Measurements from ENCODE around the gene PPP1R15A. TPM values are rescaled to one million over a fixed set of nuclear protein-coding genes. Genes with fewer than 3 reads are reported as not detected.
"Not testable (repeated sequence)": the region's sequence is repeated elsewhere in the genome, so short reads cannot be mapped to it uniquely, and the experiment has no call there.

PPP1R15A gene
- polyA plus RNA-seq, 1 experiment = 43.0 TPM

- no peaks in the 10 kb centered on the region for H3K27me3 ChIP-seq (ENCODE audit: control insufficient read depth, insufficient read depth, low read length)
- TF ChIP-seq CTCF (IDR thresholded peaks at IDR 0.05; ENCODE audit: insufficient read depth, low read depth, low read length) = no peak
- POLR2A ChIA-PET = no interaction called here
- CTCF ChIA-PET = interaction anchor here (0.6 to 10.7 kb wide), 7 partner anchors 11 to 170 kb away, joined by 3 to 195 read pairs (median 3); no protein-coding TSS in a partner anchor
- H3K4me3 ChIP-seq (ENCODE audit: low read depth, low read length) = no peak overlapping the region
- peaks cover 10% of the 10 kb centered on the region for H3K36me3 ChIP-seq (ENCODE audit: control insufficient read depth, insufficient read depth, low read length)
- no peak for DNase-seq (ENCODE audit: low read depth)
Observed at GRCh38 chr19:48845384-48845783, 26.8 kb upstream of the PPP1R15A start.

- POLR2A ChIA-PET; H3K36me3 ChIP-seq (ENCODE audit: control insufficient read depth, insufficient read depth, low read length); H3K4me3 ChIP-seq (ENCODE audit: low read depth, low read length); H3K27me3 ChIP-seq (ENCODE audit: control insufficient read depth, insufficient read depth, low read length); DNase-seq (ENCODE audit: low read depth): not testable (repeated sequence)
- CTCF ChIA-PET = interaction anchor here (0.6 to 10.7 kb wide), 7 partner anchors 10 to 64 kb away, joined by 3 to 195 read pairs (median 3); partner anchors contain the start of gene HSD17B14
Observed at GRCh38 chr19:48846659-48847058, 25.6 kb upstream of the PPP1R15A start.

GRCh38 chr19:48852292-48852691 lies 19.9 kb upstream of the PPP1R15A start:
- CTCF ChIA-PET = interaction anchor here (1.0 to 2.6 kb wide), 5 partner anchors 10 to 116 kb away, joined by 4 to 18 read pairs (median 4); partner anchors contain the start of gene HSD17B14
- H3K36me3 ChIP-seq (ENCODE audit: control insufficient read depth, insufficient read depth, low read length) = peaks cover 8% of the 10 kb centered on the region

GRCh38 chr19:48853483-48853882 lies 18.7 kb upstream of the PPP1R15A start:
- H3K36me3 ChIP-seq (ENCODE audit: control insufficient read depth, insufficient read depth, low read length) = peaks cover 7% of the 10 kb centered on the region
- no peak for DNase-seq (ENCODE audit: low read depth)
- ChIA-PET POLR2A (no interaction called here), CTCF (interaction anchor here (0.9 to 4.4 kb wide), 5 partner anchors 11 to 65 kb away, joined by 3 to 19 read pairs (median 4); partner anchors contain the start of gene HSD17B14)
- H3K27me3 ChIP-seq (ENCODE audit: control insufficient read depth, insufficient read depth, low read length) = no peaks in the 10 kb centered on the region
- no peak for TF ChIP-seq CTCF (IDR thresholded peaks at IDR 0.05; ENCODE audit: insufficient read depth, low read depth, low read length)
- H3K4me3 ChIP-seq (ENCODE audit: low read depth, low read length) = no peak overlapping the region

More at GRCh38 chr19:48852292-48852691, 19.9 kb upstream of the PPP1R15A start:
- Histone ChIP-seq H3K4me3 (ENCODE audit: low read depth, low read length) (no peak overlapping the region), H3K27me3 (ENCODE audit: control insufficient read depth, insufficient read depth, low read length) (no peaks in the 10 kb centered on the region)
- no peak for TF ChIP-seq CTCF (IDR thresholded peaks at IDR 0.05; ENCODE audit: insufficient read depth, low read depth, low read length)
- no peak for DNase-seq (ENCODE audit: low read depth)
- POLR2A ChIA-PET = no interaction called here

- ChIA-PET CTCF (interaction anchor here (0.9 to 4.4 kb wide), 4 partner anchors 12 to 66 kb away, joined by 3 to 19 read pairs (median 8); no protein-coding TSS in a partner anchor), POLR2A (no interaction called here)
- H3K27me3 ChIP-seq (ENCODE audit: control insufficient read depth, insufficient read depth, low read length) = no peaks in the 10 kb centered on the region
- H3K36me3 ChIP-seq (ENCODE audit: control insufficient read depth, insufficient read depth, low read length) = peaks cover 7% of the 10 kb centered on the region
- DNase-seq (ENCODE audit: low read depth) = no peak
- no peak for TF ChIP-seq CTCF (IDR thresholded peaks at IDR 0.05; ENCODE audit: insufficient read depth, low read depth, low read length)
- no peak overlapping the region for H3K4me3 ChIP-seq (ENCODE audit: low read depth, low read length)
Observed at GRCh38 chr19:48854103-48854502, 18.1 kb upstream of the PPP1R15A start.

GRCh38 chr19:48856921-48857320 lies 15.3 kb upstream of the PPP1R15A start:
- CTCF ChIA-PET = interaction anchor here (1.0 to 4.4 kb wide), 3 partner anchors 12 to 21 kb away, joined by 3 to 19 read pairs (median 3); partner anchors contain the start of gene HSD17B14
- Histone ChIP-seq H3K4me3 (ENCODE audit: low read depth, low read length) (no peak overlapping the region), H3K27me3 (ENCODE audit: control insufficient read depth, insufficient read depth, low read length) (no peaks in the 10 kb centered on the region), H3K36me3 (ENCODE audit: control insufficient read depth, insufficient read depth, low read length) (peaks cover 13% of the 10 kb centered on the region)
- no peak for DNase-seq (ENCODE audit: low read depth)
- POLR2A ChIA-PET = interaction anchor here (0.6 kb wide), 1 partner anchor 13 kb away, joined by 3 read pairs; no protein-coding TSS in a partner anchor
- no peak for TF ChIP-seq CTCF (IDR thresholded peaks at IDR 0.05; ENCODE audit: insufficient read depth, low read depth, low read length)

Data from BJ (cell line).